Measurements from ENCODE around the gene MYL1.

The MYL1 gene

DNA sequence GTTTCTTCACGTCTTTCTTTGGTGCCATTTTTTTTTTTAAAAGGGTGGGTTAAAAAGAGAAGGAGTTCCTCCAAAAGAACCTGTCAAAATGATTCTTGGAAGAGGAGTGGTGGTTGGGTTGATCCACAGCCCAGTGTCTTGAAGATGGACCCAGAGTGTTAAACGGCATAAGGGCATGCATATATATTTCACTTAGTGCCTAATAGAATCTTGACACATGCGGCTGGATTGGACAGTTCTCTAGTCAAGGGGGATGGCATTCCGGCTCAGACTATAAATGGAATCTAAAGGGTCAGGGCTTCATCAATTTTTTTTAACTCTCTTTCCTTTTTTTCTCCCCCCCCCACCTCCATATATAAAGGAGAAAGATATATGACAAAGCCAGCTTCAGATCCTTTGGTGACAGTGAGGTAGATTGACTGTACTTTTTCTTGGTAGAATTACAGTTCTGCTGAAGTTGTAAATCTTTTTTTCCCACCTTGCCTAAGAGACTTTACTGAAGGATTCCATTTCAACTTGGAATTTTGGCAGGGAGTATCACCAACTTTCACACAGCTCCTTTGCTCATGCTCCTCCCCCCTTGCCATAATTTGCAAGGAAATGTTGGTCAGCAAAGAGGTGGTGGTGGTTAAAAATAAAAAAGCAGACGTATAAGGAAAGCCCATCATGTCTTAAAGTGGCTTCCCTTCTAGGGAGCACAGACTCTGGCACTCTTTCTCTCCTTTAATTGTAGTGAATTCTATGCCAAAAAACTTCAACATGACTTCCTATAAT is at the start of gene MYL1:
TSS of gene MYL1 (minus strand) at position 160 of the 774 bp plus-strand sequence. CDS start at position 28, 132 bp downstream.
- Histone ChIP-seq H3K4me3 (no peak within 1 kb of the TSS), H3K27me3 (no peaks in the 10 kb centered on the region), H3K36me3 (no peaks in the 10 kb centered on the region), H3K27ac (no peak within 1 kb of the TSS), H4K20me1 (no peaks in the 10 kb centered on the region), H3K9ac (no peak within 1 kb of the TSS), H3K4me2 (no peak within 1 kb of the TSS), H3K4me1 (no peaks in the 10 kb centered on the region), H3K9me3 (no peaks in the 10 kb centered on the region)
- TF ChIP-seq Cebpa-rat (IDR thresholded peaks at IDR 0.05), result no peak

DNA sequence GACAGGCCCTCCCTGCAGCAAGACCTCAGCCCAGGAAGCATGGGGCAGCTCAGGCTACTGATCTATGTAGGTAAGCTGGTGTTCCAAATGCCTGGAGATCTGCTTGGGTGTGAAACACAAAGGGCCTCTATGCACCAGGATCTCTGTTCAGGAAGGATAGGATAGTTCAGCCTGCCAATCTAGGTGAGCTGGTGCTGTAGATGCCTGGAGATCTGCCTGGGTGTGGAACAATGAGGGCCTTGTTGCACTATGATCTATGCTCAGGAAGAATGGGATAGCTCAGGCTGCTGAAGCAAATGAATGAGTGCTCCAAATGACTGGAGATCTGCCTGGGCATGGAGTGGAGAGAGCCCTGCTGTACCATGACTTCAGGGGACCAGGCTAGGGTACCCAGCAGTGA is 48.9 kb upstream of the MYL1 start:
- Histone ChIP-seq H3K27me3 (no peaks in the 10 kb centered on the region), H3K4me2 (no peak overlapping the region), H3K4me3 (no peak overlapping the region), H3K36me3 (no peaks in the 10 kb centered on the region), H3K9ac (no peak overlapping the region), H3K9me3 (no peaks in the 10 kb centered on the region), H3K27ac (no peak overlapping the region), H4K20me1 (no peaks in the 10 kb centered on the region), H3K4me1 (no peaks in the 10 kb centered on the region)
- no peak for TF ChIP-seq Cebpa-rat (IDR thresholded peaks at IDR 0.05)

GRCh38 chr2:210363261-210363660 is 48.3 kb upstream of the MYL1 start:
- H3K4me2 ChIP-seq, result no peak overlapping the region
- H3K4me3 ChIP-seq, result no peak overlapping the region
- no peak for TF ChIP-seq Cebpa-rat (IDR thresholded peaks at IDR 0.05)
- H4K20me1 ChIP-seq, result no peaks in the 10 kb centered on the region
- H3K9ac ChIP-seq, result no peak overlapping the region
- H3K9me3 ChIP-seq, result no peaks in the 10 kb centered on the region
- H3K4me1 ChIP-seq, result no peaks in the 10 kb centered on the region
- H3K27me3 ChIP-seq, result no peaks in the 10 kb centered on the region
- H3K27ac ChIP-seq, result no peak overlapping the region
- H3K36me3 ChIP-seq, result no peaks in the 10 kb centered on the region

DNA sequence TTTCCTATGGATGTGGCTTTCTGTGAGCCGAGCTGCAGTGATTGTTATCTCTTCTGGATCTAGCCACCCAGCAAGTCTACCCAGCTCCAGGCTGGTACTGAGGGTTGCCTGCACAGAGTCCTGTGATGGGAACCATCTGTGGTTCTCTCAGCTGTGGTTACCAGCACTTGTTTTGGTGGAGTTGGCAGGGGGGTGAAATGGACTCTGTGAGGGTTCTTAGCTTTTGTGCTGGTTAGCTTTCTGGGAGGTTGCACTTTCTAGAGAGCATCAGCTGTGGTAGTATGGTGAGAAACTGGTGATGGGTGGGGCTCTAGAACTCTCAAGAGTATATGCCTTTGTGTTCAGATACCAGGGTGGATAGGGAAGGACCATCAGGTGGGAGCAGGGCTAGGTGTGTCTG is 45.4 kb upstream of the MYL1 start:
- H3K9ac ChIP-seq, result no peak overlapping the region
- no peaks in the 10 kb centered on the region for H3K4me1 ChIP-seq
- no peaks in the 10 kb centered on the region for H3K27me3 ChIP-seq
- H3K4me2 ChIP-seq, result no peak overlapping the region
- H3K27ac ChIP-seq, result no peak overlapping the region
- no peaks in the 10 kb centered on the region for H3K36me3 ChIP-seq
- no peaks in the 10 kb centered on the region for H3K9me3 ChIP-seq
- H4K20me1 ChIP-seq, result no peaks in the 10 kb centered on the region
- H3K4me3 ChIP-seq, result no peak overlapping the region
- no peak for TF ChIP-seq Cebpa-rat (IDR thresholded peaks at IDR 0.05)

GRCh38 chr2:210356944-210357343 is 42.0 kb upstream of the MYL1 start:
- H3K27me3 ChIP-seq, result no peaks in the 10 kb centered on the region
- H3K27ac ChIP-seq, result no peak overlapping the region
- H3K9me3 ChIP-seq, result no peaks in the 10 kb centered on the region
- H3K4me1 ChIP-seq, result no peaks in the 10 kb centered on the region
- H3K9ac ChIP-seq, result no peak overlapping the region
- no peak for TF ChIP-seq Cebpa-rat (IDR thresholded peaks at IDR 0.05)
- no peaks in the 10 kb centered on the region for H4K20me1 ChIP-seq
- no peak overlapping the region for H3K4me2 ChIP-seq
- H3K4me3 ChIP-seq, result no peak overlapping the region
- no peaks in the 10 kb centered on the region for H3K36me3 ChIP-seq

DNA sequence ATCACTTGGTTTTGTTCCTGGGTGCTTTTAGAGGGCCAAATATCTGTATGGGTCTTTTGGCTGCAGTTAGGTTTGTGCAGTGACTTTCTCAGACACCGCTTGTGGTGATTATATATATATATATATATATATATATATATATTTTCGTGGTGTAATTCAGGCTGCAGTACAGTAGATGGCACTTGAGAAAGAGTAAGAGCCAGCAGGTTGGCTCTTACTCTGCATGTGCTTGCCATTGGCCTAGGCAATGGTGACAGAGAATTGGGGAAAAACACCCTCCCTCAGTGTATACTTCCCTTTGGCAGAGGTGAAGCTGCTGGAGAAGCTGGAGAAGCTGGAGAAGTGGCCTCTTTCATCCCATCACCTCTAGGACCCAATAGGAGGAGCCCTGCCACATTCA is 22.2 kb upstream of the MYL1 start:
- Histone ChIP-seq H3K27me3 (no peaks in the 10 kb centered on the region), H4K20me1 (no peaks in the 10 kb centered on the region), H3K4me2 (no peak overlapping the region), H3K4me1 (no peaks in the 10 kb centered on the region), H3K36me3 (no peaks in the 10 kb centered on the region), H3K9ac (no peak overlapping the region), H3K4me3 (no peak overlapping the region), H3K9me3 (0 out of 2 replicates have a peak, but pooled peaks cover 4% of the 10 kb centered on the region), H3K27ac (no peak overlapping the region)
- TF ChIP-seq Cebpa-rat (IDR thresholded peaks at IDR 0.05), result no peak

GRCh38 chr2:210324906-210325305 is 9.9 kb upstream of the MYL1 start:
- no peak for TF ChIP-seq Cebpa-rat (IDR thresholded peaks at IDR 0.05)
- Histone ChIP-seq H3K9me3 (no peaks in the 10 kb centered on the region), H4K20me1 (no peaks in the 10 kb centered on the region), H3K27me3 (no peaks in the 10 kb centered on the region), H3K4me1 (no peaks in the 10 kb centered on the region), H3K4me2 (no peak overlapping the region), H3K9ac (no peak overlapping the region), H3K27ac (no peak overlapping the region), H3K36me3 (no peaks in the 10 kb centered on the region), H3K4me3 (no peak overlapping the region)

GRCh38 chr2:210324458-210324857 is 9.5 kb upstream of the MYL1 start:
- H3K4me3 ChIP-seq, result no peak overlapping the region
- no peaks in the 10 kb centered on the region for H3K27me3 ChIP-seq
- no peak for TF ChIP-seq Cebpa-rat (IDR thresholded peaks at IDR 0.05)
- H3K36me3 ChIP-seq, result no peaks in the 10 kb centered on the region
- no peaks in the 10 kb centered on the region for H3K9me3 ChIP-seq
- H3K9ac ChIP-seq, result no peak overlapping the region
- no peaks in the 10 kb centered on the region for H4K20me1 ChIP-seq
- H3K4me2 ChIP-seq, result no peak overlapping the region
- H3K27ac ChIP-seq, result no peak overlapping the region
- no peaks in the 10 kb centered on the region for H3K4me1 ChIP-seq

DNA sequence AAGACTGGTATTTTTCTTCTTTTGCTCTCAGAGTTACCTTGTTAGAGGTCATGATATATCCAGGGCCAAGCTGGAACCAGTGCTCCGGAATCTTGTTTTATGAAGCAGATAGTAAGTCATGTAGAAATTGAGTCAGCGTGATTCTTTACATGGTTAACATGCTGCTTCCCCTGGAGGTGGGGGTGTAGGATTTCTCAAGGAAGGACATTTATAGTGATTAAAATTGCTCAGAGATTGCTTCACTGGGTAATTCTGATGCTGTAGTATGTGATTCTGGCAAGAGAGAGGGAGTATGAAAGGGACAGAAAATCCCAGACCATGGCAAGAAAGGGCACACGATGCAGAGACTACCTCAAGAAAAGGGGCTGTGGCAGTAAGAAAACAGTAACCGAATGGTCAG is 8.0 kb upstream of the MYL1 start:
- Histone ChIP-seq H3K27me3 (no peaks in the 10 kb centered on the region), H3K4me3 (no peak overlapping the region), H3K9ac (no peak overlapping the region), H3K36me3 (no peaks in the 10 kb centered on the region), H4K20me1 (no peaks in the 10 kb centered on the region), H3K4me1 (no peaks in the 10 kb centered on the region), H3K27ac (no peak overlapping the region), H3K4me2 (no peak overlapping the region), H3K9me3 (no peaks in the 10 kb centered on the region)
- TF ChIP-seq Cebpa-rat (IDR thresholded peaks at IDR 0.05), result no peak

- no peaks in the 10 kb centered on the region for H3K36me3 ChIP-seq
- H3K9ac ChIP-seq, result no peak overlapping the region
- H3K4me1 ChIP-seq, result no peaks in the 10 kb centered on the region
- no peaks in the 10 kb centered on the region for H4K20me1 ChIP-seq
- H3K27me3 ChIP-seq, result no peaks in the 10 kb centered on the region
- no peak overlapping the region for H3K4me2 ChIP-seq
- H3K4me3 ChIP-seq, result no peak overlapping the region
- no peaks in the 10 kb centered on the region for H3K9me3 ChIP-seq
- TF ChIP-seq Cebpa-rat (IDR thresholded peaks at IDR 0.05), result no peak
- no peak overlapping the region for H3K27ac ChIP-seq
These were observed 3.9 kb upstream of the MYL1 start for GRCh38 chr2:210318891-210319290.

DNA sequence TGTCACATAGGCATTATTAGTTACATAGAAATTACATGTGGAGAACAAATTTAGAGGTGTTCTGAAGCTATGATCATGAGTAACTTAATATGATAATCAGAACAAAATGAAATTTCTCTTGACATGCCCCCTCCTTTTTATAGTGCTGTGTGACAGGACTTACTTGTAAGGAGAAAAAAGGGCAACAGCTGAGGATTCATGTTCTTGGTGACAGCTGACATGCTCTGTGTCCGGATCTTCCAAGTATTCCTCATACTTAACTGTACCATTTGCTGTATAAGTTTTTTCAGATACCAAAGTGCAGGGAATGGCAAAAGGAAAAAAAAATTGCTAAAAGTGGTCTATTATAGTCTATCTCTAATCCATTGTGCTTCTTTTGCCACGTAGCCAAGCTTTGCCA is 3.5 kb upstream of the MYL1 start:
- H4K20me1 ChIP-seq, result no peaks in the 10 kb centered on the region
- H3K4me3 ChIP-seq, result no peak overlapping the region
- H3K27ac ChIP-seq, result no peak overlapping the region
- no peaks in the 10 kb centered on the region for H3K9me3 ChIP-seq
- no peaks in the 10 kb centered on the region for H3K27me3 ChIP-seq
- no peak overlapping the region for H3K4me2 ChIP-seq
- H3K4me1 ChIP-seq, result no peaks in the 10 kb centered on the region
- H3K36me3 ChIP-seq, result no peaks in the 10 kb centered on the region
- no peak overlapping the region for H3K9ac ChIP-seq
- no peak for TF ChIP-seq Cebpa-rat (IDR thresholded peaks at IDR 0.05)
